Activated naive CD8-positive, alpha-beta T cell treated with anti-CD3 and anti-CD28 coated beads, Interleukin-2, amount 50 U/mL, for 24 hours (primary cell): ENCODE data around the gene LMCD1.

Source experiments
- ATAC-seq: fragments of 150-1000 bp; cut with Tn5 transposase; one replicate; pipeline ENCODE4 v1.10.0; 2021
- DNase-seq: peaks from one replicate; pipeline ENCODE4 v3.0.0; 2021
- H3K27ac Mint-ChIP-seq: one replicate; pipeline ENCODE4 v1.8.0; 2021; ENCODE audit warnings: mild to moderate bottlenecking, mixed read lengths
- H3K27me3 Mint-ChIP-seq: one replicate; pipeline ENCODE4 v1.8.0; 2021; ENCODE audit warnings: mixed read lengths
- H3K36me3 Mint-ChIP-seq: one replicate; pipeline ENCODE4 v1.8.0; 2021; ENCODE audit warnings: low read depth, mixed read lengths
- H3K4me1 Mint-ChIP-seq: one replicate; pipeline ENCODE4 v1.8.0; 2021; ENCODE audit warnings: mixed read lengths
- H3K4me3 Mint-ChIP-seq: one replicate; pipeline ENCODE4 v1.8.0; 2021; ENCODE audit warnings: mild to moderate bottlenecking, moderate library complexity, mixed read lengths
- H3K9me3 Mint-ChIP-seq: one replicate; pipeline ENCODE4 v1.8.0; 2021; ENCODE audit warnings: mixed read lengths

Gene LMCD1

DNA sequence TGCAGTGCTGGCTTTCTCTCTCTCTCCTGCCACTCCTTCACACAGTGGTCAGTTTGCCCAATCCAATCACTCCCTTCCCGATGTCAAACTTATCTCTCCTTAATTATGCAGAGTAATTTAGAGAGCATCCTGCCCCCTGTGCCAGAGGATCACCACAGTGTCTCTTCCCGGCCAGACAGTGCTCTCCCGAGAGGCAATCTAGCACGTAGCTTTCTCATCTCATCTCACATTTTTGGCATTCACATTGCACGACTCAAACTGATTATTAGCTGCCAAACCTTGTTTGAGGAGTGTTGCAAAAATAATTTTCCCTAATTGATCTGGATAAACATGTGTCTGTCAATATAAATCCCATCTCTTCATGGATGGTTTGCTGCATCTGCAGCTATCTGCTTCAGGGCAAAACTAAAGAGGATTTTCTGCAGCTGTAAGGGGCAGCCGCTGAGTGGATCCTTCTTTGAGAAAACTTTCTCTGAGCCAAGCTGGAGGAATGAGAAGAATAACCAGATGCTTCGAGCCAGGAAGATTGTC is 105.1 kb downstream of the LMCD1 start:
- Mint-ChIP-seq H3K9me3 (peaks cover 4% of the 10 kb centered on the region), H3K36me3 (no peaks in the 10 kb centered on the region), H3K4me1 (no peaks in the 10 kb centered on the region), H3K4me3 (no peak overlapping the region), H3K27ac (no peak overlapping the region), H3K27me3 (no peaks in the 10 kb centered on the region)
- no peak for DNase-seq
- ATAC-seq, result no peak

DNA sequence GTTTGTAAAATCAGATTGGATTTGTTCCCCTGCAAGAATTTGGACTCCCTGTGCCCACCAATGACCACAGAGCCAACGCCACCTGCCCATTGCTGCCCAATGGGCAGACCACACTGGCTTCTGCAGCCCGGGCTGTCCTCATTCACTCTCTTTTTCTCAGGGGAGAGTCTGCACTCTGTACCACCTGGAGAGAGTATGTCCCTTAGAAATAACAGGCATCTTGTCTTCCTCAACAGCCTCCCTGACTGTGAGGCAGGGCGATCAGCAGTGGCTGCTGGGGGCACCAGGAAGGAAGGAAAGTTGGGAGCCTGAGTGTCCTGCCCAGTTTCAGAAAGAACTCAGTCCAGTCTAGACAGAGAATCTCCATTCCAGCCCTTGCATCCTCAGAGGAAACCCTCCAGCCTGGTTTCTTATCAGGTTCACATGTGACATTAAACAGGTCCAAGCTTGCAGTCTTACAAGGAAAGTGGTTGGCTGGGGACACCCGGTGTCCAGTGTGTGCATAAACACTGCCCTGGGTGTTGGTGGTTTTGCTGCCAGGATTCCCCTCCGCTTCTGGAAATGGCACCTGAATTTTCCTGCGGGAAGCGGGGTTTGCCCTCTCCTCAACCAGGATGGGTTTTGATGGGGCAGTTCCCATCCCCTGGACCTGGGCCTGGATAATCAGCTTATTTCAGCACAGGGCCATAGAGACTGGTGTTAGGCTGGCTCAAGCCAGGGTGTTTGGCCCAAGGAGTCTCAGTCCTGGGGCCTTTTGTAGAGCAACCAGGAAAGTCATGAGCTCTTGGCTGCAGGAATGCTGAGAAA is 105.8 kb downstream of the LMCD1 start:
- DNase-seq, result no peak
- ATAC-seq, result no peak
- no peak overlapping the region for H3K27ac Mint-ChIP-seq
- no peaks in the 10 kb centered on the region for H3K27me3 Mint-ChIP-seq
- H3K4me3 Mint-ChIP-seq, result no peak overlapping the region
- no peaks in the 10 kb centered on the region for H3K4me1 Mint-ChIP-seq
- H3K9me3 Mint-ChIP-seq, result peaks cover 4% of the 10 kb centered on the region
- H3K36me3 Mint-ChIP-seq, result no peaks in the 10 kb centered on the region

DNA sequence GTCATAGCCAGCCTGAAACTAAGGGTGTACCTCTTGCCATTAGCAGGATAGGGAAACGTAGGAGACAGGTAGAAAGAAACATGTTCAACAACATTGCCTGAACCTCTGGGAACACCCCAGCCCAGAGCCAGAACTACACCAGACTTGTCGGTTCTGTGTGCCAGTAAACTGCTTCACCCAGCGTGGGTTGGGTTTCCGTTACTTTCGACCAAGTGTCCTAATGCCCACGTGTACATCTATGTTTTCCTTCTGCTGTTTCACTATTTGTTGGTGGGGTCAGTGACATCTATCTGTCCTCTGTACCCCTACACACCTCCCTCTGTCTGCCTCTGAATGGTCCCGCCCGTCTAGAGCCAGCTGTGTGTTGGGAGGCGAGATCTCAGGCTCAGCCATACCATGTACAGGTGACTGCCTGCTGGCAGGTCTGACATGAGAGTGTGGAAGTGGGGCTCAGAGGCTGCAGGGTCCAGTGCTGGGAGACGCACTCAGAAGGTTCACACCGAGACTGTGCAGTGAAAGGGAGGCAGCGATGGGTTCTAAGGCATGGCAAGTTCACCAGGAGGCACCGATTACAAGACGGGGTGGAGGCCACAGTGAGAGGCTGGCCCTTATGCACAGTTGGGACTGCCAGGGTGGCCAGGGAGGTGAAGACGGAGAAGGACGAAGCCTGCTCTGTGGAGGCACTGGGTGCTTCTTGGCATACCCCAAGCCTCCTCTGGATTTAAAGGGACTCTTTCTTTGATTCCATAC is 106.6 kb downstream of the LMCD1 start:
- DNase-seq (no peak), ATAC-seq (no peak)
- no peaks in the 10 kb centered on the region for H3K27me3 Mint-ChIP-seq
- H3K27ac Mint-ChIP-seq, result no peak overlapping the region
- no peaks in the 10 kb centered on the region for H3K36me3 Mint-ChIP-seq
- no peaks in the 10 kb centered on the region for H3K4me1 Mint-ChIP-seq
- H3K4me3 Mint-ChIP-seq, result no peak overlapping the region
- H3K9me3 Mint-ChIP-seq, result peaks cover under 1% of the 10 kb centered on the region

DNA sequence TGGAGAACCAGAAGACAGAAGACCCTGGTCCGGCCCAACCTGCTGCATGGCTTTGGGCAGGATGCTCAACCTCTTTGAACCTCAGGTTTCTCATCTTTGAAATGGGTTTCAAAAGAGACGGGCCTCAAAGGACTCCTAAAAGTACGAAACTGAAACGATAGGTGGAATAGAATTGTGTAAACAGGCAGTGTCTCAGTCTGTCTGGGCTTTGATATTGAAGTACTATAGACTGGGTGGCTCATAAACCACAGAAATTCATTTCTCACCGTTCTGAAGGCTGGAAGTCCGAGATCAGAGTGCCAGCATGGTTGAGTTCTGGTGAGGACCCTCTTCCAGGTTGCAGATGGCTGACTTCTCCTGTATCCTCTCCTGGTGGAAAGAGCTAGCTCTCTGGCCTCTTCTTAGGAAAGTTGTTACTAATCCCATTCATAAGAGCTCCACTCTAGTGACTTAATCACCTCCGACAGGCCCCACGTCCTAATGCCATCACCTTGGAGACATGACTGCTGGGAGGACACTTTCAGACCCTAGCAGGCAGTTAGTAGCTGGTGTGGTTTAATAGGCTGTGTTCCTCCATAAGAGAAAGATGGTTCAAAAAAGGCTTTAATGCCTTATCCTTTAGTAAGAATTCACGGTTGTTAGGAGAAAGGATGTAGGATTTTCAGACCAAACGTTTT is 107.3 kb downstream of the LMCD1 start:
- H3K36me3 Mint-ChIP-seq, result no peaks in the 10 kb centered on the region

GRCh38 chr3:8610951-8611350 is 109.3 kb downstream of the LMCD1 start:
- Mint-ChIP-seq H3K27me3 (no peaks in the 10 kb centered on the region), H3K9me3 (no peaks in the 10 kb centered on the region), H3K36me3 (no peaks in the 10 kb centered on the region), H3K27ac (no peak overlapping the region), H3K4me1 (no peaks in the 10 kb centered on the region), H3K4me3 (no peak overlapping the region)
- DNase-seq (no peak), ATAC-seq (no peak)

More for the DNA sequence above, 107.3 kb downstream of the LMCD1 start:
- ATAC-seq, result no peak
- H3K9me3 Mint-ChIP-seq, result no peaks in the 10 kb centered on the region
- no peak for DNase-seq
- no peak overlapping the region for H3K27ac Mint-ChIP-seq
- H3K27me3 Mint-ChIP-seq, result no peaks in the 10 kb centered on the region
- H3K4me1 Mint-ChIP-seq, result no peaks in the 10 kb centered on the region
- H3K4me3 Mint-ChIP-seq, result no peak overlapping the region

GRCh38 chr3:8617921-8618320 is 116.3 kb downstream of the LMCD1 start:
- Mint-ChIP-seq H3K27ac (no peak overlapping the region), H3K4me1 (peaks cover 1% of the 10 kb centered on the region), H3K4me3 (no peak overlapping the region), H3K36me3 (no peaks in the 10 kb centered on the region), H3K27me3 (peaks cover 1% of the 10 kb centered on the region), H3K9me3 (no peaks in the 10 kb centered on the region)
- ATAC-seq (no peak), DNase-seq (no peak)

DNA sequence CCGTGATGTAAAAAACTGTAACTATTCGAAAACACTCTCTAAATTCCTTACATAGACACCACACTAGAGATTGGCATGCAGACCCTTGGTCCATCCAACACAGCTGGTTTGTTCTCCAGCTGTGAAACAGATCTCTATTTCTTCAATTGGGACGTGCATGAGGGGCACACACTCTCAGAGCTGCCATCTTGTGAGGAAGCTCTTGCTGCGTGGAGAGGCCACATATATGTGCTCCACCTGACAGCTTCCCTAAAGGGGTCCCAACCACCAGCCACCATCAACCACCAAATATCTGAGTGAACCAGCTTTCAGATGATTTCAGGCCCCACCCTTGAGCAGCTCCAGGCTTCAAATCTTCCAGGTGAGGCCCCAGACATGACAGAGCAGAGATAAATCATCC is 117.3 kb downstream of the LMCD1 start:
- no peak overlapping the region for H3K4me3 Mint-ChIP-seq
- H3K27ac Mint-ChIP-seq, result no peak overlapping the region
- peaks cover 7% of the 10 kb centered on the region for H3K27me3 Mint-ChIP-seq
- ATAC-seq, result no peak
- H3K4me1 Mint-ChIP-seq, result peaks cover 4% of the 10 kb centered on the region
- no peaks in the 10 kb centered on the region for H3K9me3 Mint-ChIP-seq
- DNase-seq, result no peak
- no peaks in the 10 kb centered on the region for H3K36me3 Mint-ChIP-seq

DNA sequence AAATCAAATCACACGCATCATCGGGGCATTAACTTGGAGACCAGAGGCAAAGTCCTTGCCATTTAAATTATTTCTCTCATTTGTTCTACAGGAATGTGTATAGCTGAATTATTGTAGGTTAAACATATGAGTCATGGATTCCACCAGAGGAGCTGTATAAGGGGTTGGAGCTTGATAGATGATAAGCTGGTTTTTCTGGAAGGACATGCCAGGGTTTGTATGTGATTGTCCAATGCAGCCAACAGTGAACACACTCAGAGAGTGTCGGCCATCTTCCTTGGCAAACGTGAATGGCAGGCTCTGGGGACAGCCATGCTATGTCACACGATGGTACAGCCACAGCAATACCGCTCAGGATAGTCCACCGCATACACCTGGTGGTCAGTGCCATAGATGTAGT is 117.9 kb downstream of the LMCD1 start:
- Mint-ChIP-seq H3K4me3 (no peak overlapping the region), H3K36me3 (no peaks in the 10 kb centered on the region), H3K4me1 (peaks cover 4% of the 10 kb centered on the region), H3K9me3 (no peaks in the 10 kb centered on the region), H3K27me3 (peaks cover 7% of the 10 kb centered on the region), H3K27ac (no peak overlapping the region)
- no peak for DNase-seq
- ATAC-seq, result no peak

DNA sequence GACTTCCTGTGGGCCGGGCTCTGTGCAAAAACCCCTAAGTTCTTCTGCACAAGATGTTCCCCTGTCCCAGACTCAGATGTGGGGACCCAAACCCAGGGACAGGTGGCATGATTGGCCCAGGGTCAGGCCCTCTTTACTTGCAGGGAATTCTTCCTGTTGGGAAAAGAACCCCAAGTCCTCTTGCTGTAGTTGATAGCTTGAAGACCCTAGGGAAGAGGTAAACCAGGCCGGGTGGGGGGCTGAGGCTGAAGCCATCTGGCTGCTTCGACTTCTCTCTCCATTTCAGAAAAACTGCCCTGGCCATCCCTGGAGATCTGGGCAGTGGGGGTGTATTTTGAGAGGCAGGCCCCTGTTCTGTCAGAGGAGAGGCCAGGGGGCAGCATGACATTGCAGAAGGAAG is 119.5 kb downstream of the LMCD1 start:
- no peaks in the 10 kb centered on the region for H3K36me3 Mint-ChIP-seq
- no peaks in the 10 kb centered on the region for H3K9me3 Mint-ChIP-seq
- H3K27me3 Mint-ChIP-seq, result peaks cover 7% of the 10 kb centered on the region
- ATAC-seq, result no peak
- peaks cover 4% of the 10 kb centered on the region for H3K4me1 Mint-ChIP-seq
- no peak overlapping the region for H3K27ac Mint-ChIP-seq
- H3K4me3 Mint-ChIP-seq, result no peak overlapping the region
- DNase-seq, result no peak

GRCh38 chr3:8621872-8622271 is 120.2 kb downstream of the LMCD1 start:
- no peak overlapping the region for H3K4me3 Mint-ChIP-seq
- DNase-seq (no peak), ATAC-seq (no peak)
- H3K27me3 Mint-ChIP-seq, result peaks cover 7% of the 10 kb centered on the region
- no peaks in the 10 kb centered on the region for H3K9me3 Mint-ChIP-seq
- H3K27ac Mint-ChIP-seq, result no peak overlapping the region
- H3K36me3 Mint-ChIP-seq, result no peaks in the 10 kb centered on the region
- H3K4me1 Mint-ChIP-seq, result peaks cover 4% of the 10 kb centered on the region

DNA sequence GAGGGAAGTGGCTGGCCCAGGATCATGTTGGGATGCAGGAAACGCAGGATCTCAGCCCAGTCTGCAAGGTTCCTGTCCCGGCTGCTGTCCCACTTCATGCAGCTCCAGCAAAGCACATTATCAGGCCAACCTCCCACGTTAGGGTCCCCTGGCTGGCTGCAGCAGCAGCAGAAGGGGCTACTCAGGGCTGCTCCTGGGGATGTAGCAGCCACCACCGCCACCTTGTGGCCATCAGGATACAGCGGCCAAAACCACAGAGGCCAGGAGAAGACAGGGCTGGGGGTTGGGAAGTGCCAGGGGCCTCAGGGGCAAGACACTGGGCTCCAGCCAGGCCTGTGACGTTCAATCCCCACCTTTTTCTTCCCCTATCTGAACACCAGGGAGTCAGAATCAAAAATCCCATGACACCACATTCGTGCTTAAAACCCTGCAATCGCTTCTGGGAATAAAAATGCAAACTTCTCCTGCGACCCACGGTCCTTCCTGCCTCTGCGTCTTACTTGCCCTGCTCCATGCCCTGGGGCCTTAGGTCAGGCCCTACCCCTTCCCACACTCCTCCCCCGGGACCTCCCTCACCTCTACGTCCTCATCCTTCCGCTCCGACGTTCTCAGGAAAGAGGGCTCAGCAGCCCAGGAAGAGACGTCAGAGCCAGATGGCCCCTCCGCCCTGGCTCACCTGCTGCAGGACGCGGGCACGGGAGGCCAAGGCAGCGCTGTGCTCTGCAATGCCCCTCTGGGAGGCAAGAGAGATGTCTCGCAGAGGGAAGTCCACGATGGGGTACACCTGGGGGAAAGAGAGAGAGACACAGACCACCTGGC is 121.5 kb downstream of the LMCD1 start:
- H3K36me3 Mint-ChIP-seq, result no peaks in the 10 kb centered on the region
- H3K27me3 Mint-ChIP-seq, result peaks cover 7% of the 10 kb centered on the region
- peaks cover 4% of the 10 kb centered on the region for H3K4me1 Mint-ChIP-seq
- no peak overlapping the region for H3K27ac Mint-ChIP-seq
- peak overlapping the region; percentile 26 for H3K4me3 Mint-ChIP-seq
- peak; percentile 49 for DNase-seq
- H3K9me3 Mint-ChIP-seq, result no peaks in the 10 kb centered on the region
- peak; percentile 65 for ATAC-seq

GRCh38 chr3:8623741-8624140 is 122.1 kb downstream of the LMCD1 start:
- ATAC-seq (no peak), DNase-seq (no peak)
- H3K4me3 Mint-ChIP-seq, result no peak overlapping the region
- H3K4me1 Mint-ChIP-seq, result peaks cover 4% of the 10 kb centered on the region
- no peaks in the 10 kb centered on the region for H3K36me3 Mint-ChIP-seq
- peaks cover 7% of the 10 kb centered on the region for H3K27me3 Mint-ChIP-seq
- H3K9me3 Mint-ChIP-seq, result no peaks in the 10 kb centered on the region
- H3K27ac Mint-ChIP-seq, result no peak overlapping the region
